GM21825 (cell line): Measurements from ENCODE around the gene RPS6KA4.
A peak's percentile ranks its signal among the peaks of the same experiment; 100 is the strongest.

Experiments
- ATAC-seq: cut with Tn5 transposase; IDR thresholded peaks from one replicate; pipeline ENCODE4 v1.9.1; 2021; ENCODE audit warnings: mild to moderate bottlenecking, moderate library complexity; ENCODE audit not compliant: unreplicated experiment

RPS6KA4 gene

GRCh38 chr11:64344787-64345186 lies 14.2 kb upstream of the RPS6KA4 start:
- ATAC-seq: no peak

- ATAC-seq: no peak
Measured at GRCh38 chr11:64347193-64347867, 11.6 kb upstream of the RPS6KA4 start.

- ATAC-seq: no peak
Measured at GRCh38 chr11:64348383-64349024, 10.5 kb upstream of the RPS6KA4 start.

- no peak for ATAC-seq
Measured at GRCh38 chr11:64349025-64349387, 10.0 kb upstream of the RPS6KA4 start.

- no peak for ATAC-seq
Measured at GRCh38 chr11:64349404-64349803, 9.6 kb upstream of the RPS6KA4 start.

GRCh38 chr11:64351136-64351631 lies 7.8 kb upstream of the RPS6KA4 start:
- ATAC-seq: no peak

- ATAC-seq: no peak
Measured at GRCh38 chr11:64352099-64352994, 6.6 kb upstream of the RPS6KA4 start.

GRCh38 chr11:64352995-64353714 lies 5.8 kb upstream of the RPS6KA4 start:
- ATAC-seq: no peak

GRCh38 chr11:64353715-64354506 lies 5.1 kb upstream of the RPS6KA4 start:
- ATAC-seq: no peak

- ATAC-seq: peak; percentile 41
Measured at GRCh38 chr11:64355078-64355940, 3.7 kb upstream of the RPS6KA4 start.

- ATAC-seq: no peak
Measured at GRCh38 chr11:64356498-64357411, 2.2 kb upstream of the RPS6KA4 start.

GRCh38 chr11:64357446-64357845 lies 1.5 kb upstream of the RPS6KA4 start:
- ATAC-seq: no peak

GRCh38 chr11:64357904-64358535 lies 942 bp upstream of the RPS6KA4 start:
- no peak for ATAC-seq

GRCh38 chr11:64358536-64358906 lies 441 bp upstream of the RPS6KA4 start:
- no peak for ATAC-seq

GRCh38 chr11:64359712-64360445 lies 917 bp downstream of the RPS6KA4 start:
- no peak for ATAC-seq

GRCh38 chr11:64360448-64360921 lies 1.5 kb downstream of the RPS6KA4 start:
- no peak for ATAC-seq

- ATAC-seq: no peak
Measured at GRCh38 chr11:64361659-64362058, 2.7 kb downstream of the RPS6KA4 start.
